GM12873 (cell line): ENCODE measurements around the gene ZNF382.

Experiments
- TF ChIP-seq, protein P1 (sequence below): IDR thresholded peaks from 2 replicates; pipeline ENCODE4 v1.5.1; 2012; ENCODE audit warnings: low read depth, mild to moderate bottlenecking, moderate library complexity, low read length, control low read depth; ENCODE audit not compliant: insufficient read depth; ENCODE audit errors: missing control alignments

The ZNF382 gene

DNA sequence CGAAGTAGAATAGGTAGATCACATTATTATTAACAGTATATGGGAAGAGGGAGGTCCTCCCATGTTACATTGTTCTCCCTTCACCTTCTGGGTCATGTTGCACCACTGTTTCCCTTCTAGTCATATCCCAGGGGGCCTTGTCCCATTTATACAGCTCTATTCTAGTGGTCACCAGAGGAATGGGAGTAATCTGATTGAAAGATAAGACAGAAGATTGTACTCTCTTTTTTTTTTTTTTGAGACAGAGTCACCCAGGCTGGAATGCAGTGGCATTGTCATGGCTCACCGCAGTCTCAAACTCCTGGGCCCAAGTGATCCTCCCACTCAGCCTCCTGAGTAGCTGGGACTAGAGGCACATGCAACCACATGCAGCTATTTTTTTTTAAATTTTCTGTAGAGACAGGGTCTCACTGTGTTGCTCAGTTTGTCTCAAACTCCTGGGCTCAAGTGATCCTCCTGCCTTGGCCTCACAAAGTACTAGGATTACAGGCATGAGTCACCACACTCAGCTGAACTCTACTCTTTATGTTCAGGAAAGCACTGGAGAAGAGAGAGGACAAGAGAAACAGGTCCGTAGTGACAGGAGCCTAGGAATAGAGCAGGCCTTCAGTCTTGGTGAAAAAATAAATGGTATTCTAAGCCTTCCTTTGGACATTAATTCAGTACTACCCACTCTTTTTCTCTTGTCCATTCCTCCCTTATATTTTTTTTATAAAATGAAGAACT, 27.7 kb upstream of the ZNF382 start:
- TF ChIP-seq, protein P1, sequence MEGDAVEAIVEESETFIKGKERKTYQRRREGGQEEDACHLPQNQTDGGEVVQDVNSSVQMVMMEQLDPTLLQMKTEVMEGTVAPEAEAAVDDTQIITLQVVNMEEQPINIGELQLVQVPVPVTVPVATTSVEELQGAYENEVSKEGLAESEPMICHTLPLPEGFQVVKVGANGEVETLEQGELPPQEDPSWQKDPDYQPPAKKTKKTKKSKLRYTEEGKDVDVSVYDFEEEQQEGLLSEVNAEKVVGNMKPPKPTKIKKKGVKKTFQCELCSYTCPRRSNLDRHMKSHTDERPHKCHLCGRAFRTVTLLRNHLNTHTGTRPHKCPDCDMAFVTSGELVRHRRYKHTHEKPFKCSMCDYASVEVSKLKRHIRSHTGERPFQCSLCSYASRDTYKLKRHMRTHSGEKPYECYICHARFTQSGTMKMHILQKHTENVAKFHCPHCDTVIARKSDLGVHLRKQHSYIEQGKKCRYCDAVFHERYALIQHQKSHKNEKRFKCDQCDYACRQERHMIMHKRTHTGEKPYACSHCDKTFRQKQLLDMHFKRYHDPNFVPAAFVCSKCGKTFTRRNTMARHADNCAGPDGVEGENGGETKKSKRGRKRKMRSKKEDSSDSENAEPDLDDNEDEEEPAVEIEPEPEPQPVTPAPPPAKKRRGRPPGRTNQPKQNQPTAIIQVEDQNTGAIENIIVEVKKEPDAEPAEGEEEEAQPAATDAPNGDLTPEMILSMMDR = no peak

DNA sequence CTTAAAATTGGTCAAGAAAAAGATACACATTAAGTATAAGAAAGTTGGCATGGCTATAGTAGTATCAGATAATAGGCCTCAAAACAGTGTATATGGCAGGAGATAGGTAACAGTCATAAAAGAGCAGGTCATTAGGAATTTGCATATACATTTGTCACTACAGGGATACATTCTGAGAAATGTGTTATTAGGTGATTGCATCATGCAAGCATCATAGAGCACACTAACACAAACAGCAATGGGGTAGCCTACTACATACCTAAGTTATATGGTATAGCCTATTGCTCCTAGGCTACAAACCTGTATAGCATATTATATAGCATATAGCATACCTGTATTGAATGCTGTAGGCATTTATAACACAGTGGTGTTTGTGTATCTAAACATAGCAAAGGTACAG, 25.9 kb upstream of the ZNF382 start:
- TF ChIP-seq, protein P1 = no peak

DNA sequence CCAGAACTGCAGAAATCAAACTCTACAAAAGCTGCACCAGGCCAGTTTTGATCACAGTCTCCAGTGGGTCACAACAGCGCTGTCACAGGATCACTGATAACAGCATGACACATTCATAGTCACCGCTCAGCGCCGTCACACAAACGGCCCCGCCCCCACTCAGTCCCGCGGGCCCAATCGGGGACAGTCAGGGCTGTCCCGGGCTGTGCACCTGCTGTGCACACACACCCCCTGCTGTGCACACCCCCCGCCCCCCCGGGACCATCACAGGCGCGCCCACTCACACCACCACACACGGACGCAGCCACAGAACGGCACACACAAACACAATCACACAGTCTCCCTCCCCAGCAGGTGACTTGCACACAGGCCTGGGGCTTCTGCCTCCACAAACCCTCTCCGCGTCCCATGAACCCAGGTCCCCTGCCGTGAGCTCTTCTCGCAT, 435 bp upstream of the ZNF382 start:
- TF ChIP-seq, protein P1 = no peak

DNA sequence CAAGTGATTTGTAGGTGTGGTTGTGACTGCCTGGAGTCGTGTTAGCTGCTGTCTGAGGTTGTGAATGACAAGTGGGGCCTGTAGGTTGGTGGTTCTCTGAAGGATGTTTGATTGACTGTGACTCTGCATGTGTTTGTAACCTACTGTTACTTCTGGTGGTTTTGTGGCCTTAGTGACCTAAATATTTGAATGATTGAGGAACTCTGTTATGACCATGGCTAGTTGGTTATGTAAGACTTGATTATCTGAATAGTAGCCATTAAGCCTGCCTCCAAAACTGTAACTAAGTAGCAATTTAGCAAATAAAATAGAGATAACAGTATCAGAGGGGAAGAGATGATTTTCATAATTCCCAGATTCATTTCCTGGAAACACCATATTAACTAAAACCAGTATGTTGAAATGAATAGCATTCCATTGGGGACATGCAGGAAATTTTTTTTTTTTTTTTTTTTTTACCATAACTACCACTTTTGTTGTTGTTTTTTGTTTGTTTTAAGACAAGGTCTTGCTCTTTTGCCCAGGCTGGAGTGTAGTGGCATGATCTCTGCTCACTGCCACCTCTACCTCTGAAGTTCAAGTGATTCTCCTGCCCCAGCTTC, 865 bp downstream of the ZNF382 start:
- TF ChIP-seq, protein P1 = no peak

DNA sequence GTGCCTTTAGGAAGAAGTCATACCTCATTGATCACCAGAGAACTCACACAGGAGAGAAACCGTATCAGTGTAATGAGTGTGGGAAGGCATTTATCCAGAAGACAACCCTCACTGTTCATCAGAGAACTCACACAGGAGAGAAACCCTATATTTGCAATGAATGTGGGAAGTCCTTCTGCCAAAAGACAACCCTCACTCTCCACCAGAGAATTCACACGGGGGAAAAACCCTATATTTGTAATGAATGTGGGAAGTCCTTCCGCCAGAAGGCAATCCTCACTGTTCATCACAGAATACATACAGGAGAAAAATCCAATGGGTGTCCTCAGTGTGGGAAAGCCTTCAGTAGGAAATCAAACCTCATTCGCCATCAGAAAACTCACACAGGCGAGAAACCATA, 21.9 kb downstream of the ZNF382 start:
- TF ChIP-seq, protein P1 = no peak

DNA sequence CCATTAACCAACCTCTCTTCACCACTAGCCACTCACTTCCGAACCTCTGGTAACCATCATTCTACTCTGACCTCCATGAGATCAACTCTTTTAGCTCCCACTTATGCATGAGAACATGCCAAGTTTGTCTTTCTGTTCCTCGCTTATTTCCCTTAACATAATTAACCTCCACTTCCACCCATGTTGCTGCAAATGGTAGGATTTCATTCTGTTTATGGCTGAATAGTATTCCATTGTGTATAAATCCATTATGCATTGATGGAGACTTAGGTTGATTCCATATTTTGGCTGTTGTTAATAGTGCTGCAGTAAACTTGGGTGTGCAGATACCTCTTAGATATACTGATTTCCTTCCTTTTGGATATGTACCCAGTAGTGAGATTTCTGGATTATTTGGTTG, 30.2 kb downstream of the ZNF382 start:
- TF ChIP-seq, protein P1 = no peak

DNA sequence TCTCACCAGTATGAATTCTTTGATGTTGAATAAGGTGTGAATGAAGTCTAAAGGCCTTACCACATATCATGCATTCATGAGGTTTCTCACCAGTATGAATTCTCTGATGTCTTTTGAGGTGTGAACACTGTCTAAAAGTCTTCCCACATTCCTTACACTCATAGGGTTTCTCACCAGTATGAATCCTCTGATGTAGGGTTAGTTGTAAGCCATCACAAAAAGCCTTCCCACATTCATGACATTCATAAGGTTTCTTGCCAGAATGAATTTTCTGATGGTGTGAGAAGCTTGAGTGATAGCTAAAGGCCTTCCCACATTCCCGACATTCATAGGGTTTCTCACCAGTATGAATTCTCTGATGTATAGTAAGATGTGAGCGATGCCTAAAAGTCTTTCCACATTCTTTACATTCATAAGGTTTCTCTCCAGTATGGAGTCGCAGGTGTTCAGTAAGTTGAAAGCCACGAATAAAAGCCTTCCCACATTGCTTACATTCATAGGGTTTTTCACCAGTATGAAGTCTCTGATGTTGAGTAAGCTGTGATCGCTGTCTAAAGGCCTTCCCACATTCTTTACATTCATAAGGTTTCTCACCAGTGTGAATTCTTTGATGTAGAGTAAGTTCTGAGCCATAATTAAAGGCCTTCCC, 33.9 kb downstream of the ZNF382 start:
- TF ChIP-seq, protein P1 = no peak
